HepG2 (cell line): ENCODE data around the gene IL4I1. TPM values are rescaled to one million over a fixed set of nuclear protein-coding genes. Genes with fewer than 3 reads are reported as not detected.

ENCODE experiments used
- ATAC-seq: fragments of 200-7000 bp; cut with Tn5 transposase; 3 replicates; pipeline ENCODE4 v1.9.1; 2020; ENCODE audit warnings: mild to moderate bottlenecking, moderate library complexity
- BruUV-seq: library from RNA; stranded (reverse); fragments of 400-500 nt; replicated peaks from 2 replicates; lab custom pipeline; 2021; lab: Mats Ljungman, UMichigan
- CTCF ChIA-PET: fragments of 300-600 bp; formaldehyde crosslinking; extraction: SDS; loops from one replicate; lab custom pipeline; 2021; ENCODE audit warnings: low total read pairs, inconsistent platforms, low intra/inter-chr PET ratio; lab: Yijun Ruan, JAX
- POLR2A ChIA-PET: fragments of 350-600 bp; sonication (Branson Sonifier 250); formaldehyde crosslinking; loops from one replicate; lab custom pipeline; 2020; ENCODE audit warnings: antibody characterized with exemption, inconsistent platforms; lab: Yijun Ruan, JAX
- DNase-seq: peaks from one replicate; pipeline ENCODE4 v3.0.0-alpha.2; 2015; ENCODE audit warnings: low spot score
- FAIRE-seq: peaks from 3 replicates; lab custom pipeline; 2011; peaks lifted over from hg19 to GRCh38; lab: Jason Lieb, UNC
- H2AFZ ChIP-seq: one replicate; pipeline ENCODE4 v1.6.1; 2011; ENCODE audit warnings: low read length, inconsistent platforms
- H3K27ac ChIP-seq: fragments of 300-600 bp; 3 replicates; pipeline ENCODE4 v1.8.0; 2011; ENCODE audit warnings: mixed run types, mild to moderate bottlenecking, mixed read lengths, low read length, inconsistent platforms; ENCODE audit not compliant: insufficient read depth; ENCODE audit errors: extremely low read length
- H3K27me3 ChIP-seq, 2 experiments: fragments of 200-600 bp in 1 of 2; 2 replicates in 1 of 2; 3 replicates in 1 of 2; pipeline versions ENCODE4 v1.6.0 to v1.8.0; 2011; ENCODE audit warnings: low read length in 2 of 2, mild to moderate bottlenecking in 2 of 2, moderate library complexity in 2 of 2, inconsistent platforms in 1 of 2; ENCODE audit not compliant: insufficient read depth in 2 of 2, control insufficient read depth in 1 of 2
- H3K36me3 ChIP-seq, 2 experiments: fragments of 200-600 bp in 1 of 2; replicated peaks in 1 of 2; 2 replicates in 1 of 2; 3 replicates in 1 of 2; pipeline versions ENCODE4 v1.5.1 to v1.8.0; 2011; ENCODE audit warnings: low read length in 2 of 2, inconsistent platforms in 1 of 2; ENCODE audit not compliant: insufficient read depth in 2 of 2, control insufficient read depth in 1 of 2
- H3K4me1 ChIP-seq: 2 replicates; pipeline ENCODE4 v1.5.1; 2012; ENCODE audit warnings: low read length, inconsistent platforms; ENCODE audit not compliant: insufficient read depth
- H3K4me2 ChIP-seq: 2 replicates; pipeline ENCODE4 v1.6.0; 2011; ENCODE audit warnings: low read depth, low read length, inconsistent platforms
- H3K4me3 ChIP-seq, 3 experiments: fragments of 200-600 bp in 1 of 3; sonication (generic), shearing (Covaris generic) in 1 of 3; replicated peaks in 1 of 3; 2 replicates each; pipeline ENCODE4 v1.5.1; 2011 to 2016; ENCODE audit warnings: low read length in 3 of 3, inconsistent platforms in 2 of 3, low read depth in 2 of 3, mild to moderate bottlenecking in 2 of 3, control low read depth in 1 of 3, mixed read lengths in 1 of 3; ENCODE audit not compliant: insufficient read depth in 1 of 3
- H3K79me2 ChIP-seq: one replicate; pipeline ENCODE4 v1.6.1; 2011; ENCODE audit warnings: low read length, inconsistent platforms; ENCODE audit not compliant: insufficient read depth
- H3K9ac ChIP-seq: 2 replicates; pipeline ENCODE4 v1.6.0; 2011; ENCODE audit warnings: mild to moderate bottlenecking, low read depth, low read length, inconsistent platforms; ENCODE audit not compliant: insufficient read depth
- H3K9me3 ChIP-seq: 2 replicates; pipeline ENCODE4 v1.5.1; 2012; ENCODE audit warnings: mild to moderate bottlenecking, low read length
- H4K20me1 ChIP-seq: 2 replicates; pipeline ENCODE4 v1.6.0; 2011; ENCODE audit warnings: inconsistent platforms, mild to moderate bottlenecking, low read length, moderate library complexity; ENCODE audit not compliant: insufficient read depth
- ADNP ChIP-seq: sonication (generic); formaldehyde crosslinking; IDR thresholded peaks from 2 replicates; pipeline ENCODE4 v1.4.0; 2020; ENCODE audit warnings: missing genetic modification reagents
- CTCF ChIP-seq: sonication (generic); formaldehyde crosslinking; IDR thresholded peaks from 2 replicates; pipeline ENCODE4 v1.5.0; 2020; ENCODE audit warnings: mild to moderate bottlenecking, missing genetic modification reagents, moderate library complexity
- DNMT3B ChIP-seq: conservative IDR thresholded peaks from 2 replicates; pipeline ENCODE4 v1.6.1; 2016; ENCODE audit warnings: missing biosample characterization, control low read depth
- FOXO4 ChIP-seq: sonication (generic); formaldehyde crosslinking; conservative IDR thresholded peaks from 2 replicates; pipeline ENCODE4 v1.8.1; 2023; ENCODE audit warnings: missing genetic modification reagents
- HNRNPK ChIP-seq: fragments of 200-400 bp; formaldehyde crosslinking; IDR thresholded peaks from 2 replicates; pipeline ENCODE4 v1.6.1; 2018; ENCODE audit warnings: low read length, low read depth, moderate library complexity, mild to moderate bottlenecking; ENCODE audit not compliant: poor library complexity, severe bottlenecking
- PATZ1 ChIP-seq: sonication (generic); formaldehyde crosslinking; IDR thresholded peaks from 2 replicates; pipeline ENCODE4 v1.4.0; 2020; ENCODE audit warnings: missing genetic modification reagents
- PCBP1 ChIP-seq: fragments of 200-400 bp; formaldehyde crosslinking; IDR thresholded peaks from 2 replicates; pipeline ENCODE4 v1.6.1; 2017; ENCODE audit warnings: mild to moderate bottlenecking, low read depth, low read length, borderline replicate concordance
- POLR2G ChIP-seq: fragments of 200-400 bp; formaldehyde crosslinking; IDR thresholded peaks from 2 replicates; pipeline ENCODE4 v1.6.1; 2018; ENCODE audit warnings: mild to moderate bottlenecking, low read depth, low read length, moderate library complexity
- SIX1 ChIP-seq: sonication (generic); formaldehyde crosslinking; IDR thresholded peaks from 2 replicates; pipeline ENCODE4 v1.4.0; 2020; ENCODE audit warnings: missing genetic modification reagents, borderline replicate concordance
- ZBTB33 ChIP-seq: sonication (generic); formaldehyde crosslinking; IDR thresholded peaks from 2 replicates; pipeline ENCODE4 v1.4.0; 2020; ENCODE audit warnings: missing genetic modification reagents
- ZBTB38 ChIP-seq: sonication (generic); formaldehyde crosslinking; IDR thresholded peaks from 2 replicates; pipeline ENCODE4 v1.5.1; 2020; ENCODE audit warnings: mild to moderate bottlenecking, missing genetic modification reagents
- ZMYM3 ChIP-seq: sonication (generic); formaldehyde crosslinking; IDR thresholded peaks from 2 replicates; pipeline ENCODE4 v1.5.1; 2020; ENCODE audit warnings: mild to moderate bottlenecking, missing genetic modification reagents
- ZNF740 ChIP-seq: sonication (generic); formaldehyde crosslinking; IDR thresholded peaks from 2 replicates; pipeline ENCODE4 v1.4.0; 2020; ENCODE audit warnings: missing genetic modification reagents
- WGBS: methylation state at CpG from one replicate; pipeline ENCODE4 v1.1.6; 2017; ENCODE audit warnings: low lambda C conversion rate; 5-methylcytosine and 5-hydroxymethylcytosine counted together
- in situ Hi-C: cut with HindIII; loops from 2 replicates; pipeline ENCODE4 v1.10.0; 2017; ENCODE audit warnings: low pct_unique_long_range_greater_than_20kb; ENCODE audit not compliant: extremely low pct_ligation_motif_present
- intact Hi-C: fragments of 100-400 bp; cut with micrococcal nuclease; formaldehyde crosslinking; loops from one replicate; pipeline ENCODE4 v1.10.0; 2022; ENCODE audit not compliant: unreplicated experiment
- polyA plus RNA-seq, 8 experiments: library from polyadenylated mRNA; depleted of rRNA in 3 of 8; stranded (reverse) in 7 of 8; unstranded in 1 of 8; fragments of >200 nt; fragmentation: Illumina TruSeq in 4 of 8; extraction: Trizol in 4 of 8; gene quantifications; 2 replicates each; pipeline versions ENCODE4 v1.2.1 to v1.2.3, GENCODE V29; 2011 to 2016; ENCODE audit warnings: low read depth in 4 of 8, missing spikeins in 1 of 8, mixed read lengths in 1 of 8; ENCODE audit not compliant: insufficient read depth in 1 of 8
- total RNA-seq, 5 experiments: library from RNA; depleted of rRNA; stranded (reverse); fragments of >200 nt; fragmentation: Illumina TruSeq; extraction: Trizol; gene quantifications; 2 replicates each; pipeline ENCODE4 v1.2.3, GENCODE V29; 2016; ENCODE audit warnings: low read depth in 1 of 5

The IL4I1 gene
- total and polyA plus RNA-seq, 2 of the 13 experiments (the other 11 are each of a cell fraction or from before 2014, with no cell fraction given), result not detected

GRCh38 chr19:49862391-49863253 is 34.1 kb downstream of the IL4I1 start:
- BruUV-seq, result no TSS peak
- Histone ChIP-seq H3K79me2 (peaks cover 16% of the 10 kb centered on the region), H3K27me3 (no peaks in the 10 kb centered on the region; a peak in 1 of 5 replicates), H3K36me3 (peaks cover 22 to 51% of the 10 kb centered on the region in 2 experiments), H4K20me1 (peaks cover 6% of the 10 kb centered on the region), H2AFZ (no peak overlapping the region), H3K4me2 (no peak overlapping the region), H3K27ac (no peak overlapping the region), H3K9ac (no peak overlapping the region), H3K4me3 (no peak overlapping the region)
- ATAC-seq (no peak; the same call in 2 of the 3 replicates), FAIRE-seq (no peak)
- in situ Hi-C loops (no loop called here), intact Hi-C loops (no loop called here)
- ChIA-PET CTCF (no interaction called here), POLR2A (interaction anchor here (1.0 kb wide), 1 partner anchor 12 kb away, joined by 3 read pairs; the partner anchor contains the start of gene PTOV1)
- TF ChIP-seq ZNF740 (CRISPR knock-in tag) (0 out of 2 replicates have a peak, but pooled peaks have one; percentile 44), DNMT3B (CRISPR knock-in tag) (no peak), ZBTB33 (CRISPR knock-in tag) (peak; percentile 86), ZMYM3 (CRISPR knock-in tag) (peak; percentile 84), SIX1 (CRISPR knock-in tag) (no peak), ADNP (CRISPR knock-in tag) (0 out of 2 replicates have a peak, but pooled peaks have one; percentile 42), PCBP1 (0 out of 2 replicates have a peak, but pooled peaks have one; percentile 40), CTCF (CRISPR knock-in tag) (peak; percentile 55), PATZ1 (peak; percentile 66), HNRNPK (peak; percentile 23), POLR2G (0 out of 2 replicates have a peak, but pooled peaks have one; percentile 11), FOXO4 (CRISPR knock-in tag) (no peak), ZBTB38 (peak; percentile 84)
- TF ChIP-seq, all 625 proteins: peak for 10
- peak; percentile 31 for DNase-seq
- Histone ChIP-seq H3K4me1 (peaks cover 28% of the 10 kb centered on the region), H3K9me3 (no peaks in the 10 kb centered on the region)
- 77% methylated on average over 21 of the region's 49 CpGs for WGBS
